HG02938 (cell line): Measurements from ENCODE around the gene DENND6B.

Experiments
- ATAC-seq: cut with Tn5 transposase; IDR thresholded peaks from one replicate; pipeline ENCODE4 v1.9.1; 2021; ENCODE audit warnings: mild to moderate bottlenecking, moderate library complexity; ENCODE audit not compliant: unreplicated experiment

The DENND6B gene

DNA sequence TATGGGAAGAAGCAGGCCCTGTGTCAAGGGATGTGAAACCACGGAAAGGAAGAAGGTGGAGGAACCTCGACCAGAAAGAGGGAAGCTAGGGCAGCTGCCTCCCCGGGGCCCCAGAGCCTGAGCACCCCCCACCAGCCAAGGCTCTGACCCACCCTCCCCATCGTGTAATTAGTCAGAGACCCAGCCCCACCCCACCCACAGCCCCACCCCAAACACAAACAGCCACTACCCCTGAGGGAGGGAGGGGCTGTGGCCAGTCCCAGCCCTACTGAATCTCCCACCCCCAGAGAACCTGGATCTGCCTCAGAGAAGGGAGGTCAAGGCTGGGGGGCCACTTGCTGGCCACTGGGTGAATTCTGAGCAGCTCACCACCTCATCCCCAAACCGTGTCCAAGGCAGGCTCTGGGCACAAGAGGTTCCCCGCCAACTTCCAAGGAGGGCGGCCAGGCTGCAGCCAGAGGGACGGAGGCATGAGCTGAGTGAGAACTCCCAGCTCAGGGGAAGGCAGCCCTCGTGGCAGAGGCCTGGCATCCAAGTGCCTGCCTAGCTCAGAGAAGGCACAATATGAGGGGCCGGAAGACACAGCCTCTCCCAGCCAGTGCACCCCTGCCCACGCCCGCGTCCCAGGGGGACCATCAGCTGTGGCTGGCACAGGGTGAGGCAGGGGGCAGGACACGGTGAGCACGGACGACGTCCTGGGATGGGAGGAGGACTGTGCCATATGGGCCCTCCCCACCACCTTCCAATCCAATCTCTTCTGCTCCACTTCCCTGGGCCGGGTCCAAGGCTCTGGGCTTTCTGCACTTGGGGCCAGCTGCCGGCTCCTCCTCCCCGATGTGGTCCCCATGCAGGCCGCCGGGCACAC, 22.1 kb downstream of the DENND6B start:
- ATAC-seq = no peak

DNA sequence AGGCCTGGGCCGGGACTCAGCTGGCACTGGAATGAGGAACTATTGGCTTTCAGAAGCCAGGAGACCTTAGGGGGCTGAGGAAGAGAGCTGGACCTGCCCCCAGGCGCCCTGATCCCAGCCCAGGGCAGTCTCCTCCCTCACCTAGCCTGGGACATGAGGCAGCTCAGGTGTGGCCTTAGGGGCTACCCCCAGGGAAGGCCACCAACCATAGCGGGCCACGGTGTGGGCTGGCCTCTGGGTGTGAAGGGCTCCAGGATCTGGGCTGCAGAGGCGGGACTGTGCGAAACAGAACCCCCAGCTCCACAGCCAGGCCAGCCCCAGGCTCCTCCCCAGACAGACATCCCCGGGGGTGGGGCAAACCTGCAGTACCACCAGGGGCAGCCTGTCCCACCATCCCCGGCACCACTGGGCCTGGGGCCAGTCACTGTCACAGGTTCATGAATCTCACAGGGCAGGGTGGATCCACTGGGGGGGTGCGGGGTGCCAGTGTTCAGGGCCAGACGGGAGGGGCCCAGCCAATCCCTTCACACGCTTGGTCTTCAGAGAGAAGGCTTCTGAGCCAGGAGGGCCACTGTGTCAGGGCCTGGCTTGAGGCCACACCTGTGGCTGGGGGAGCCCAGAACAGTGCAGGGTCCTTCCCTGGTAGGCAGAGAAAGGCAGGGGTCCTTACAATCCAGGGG, 22.8 kb downstream of the DENND6B start:
- ATAC-seq = no peak

- ATAC-seq = no peak
Measured at GRCh38 chr22:50303515-50303847, 23.3 kb downstream of the DENND6B start.

DNA sequence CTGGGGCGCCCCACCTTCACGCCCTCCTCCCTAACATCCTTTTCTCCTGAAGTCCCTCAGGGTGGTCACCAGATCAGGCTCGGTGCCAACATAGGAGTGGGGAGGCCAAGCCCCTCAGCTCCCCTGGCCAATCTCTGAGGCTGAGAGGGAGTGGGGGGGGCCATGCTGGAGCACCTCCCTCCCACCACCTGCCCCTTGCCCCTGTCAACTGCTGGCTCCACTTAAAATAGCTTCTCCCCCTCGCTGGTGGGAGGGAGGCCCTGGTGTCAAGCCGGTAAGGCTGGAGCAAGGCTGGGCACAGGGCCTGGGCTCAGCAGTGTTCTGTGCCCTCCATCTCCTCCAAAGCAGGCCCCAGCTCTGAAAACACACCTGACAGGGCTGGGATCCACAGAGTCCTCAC, 24.2 kb downstream of the DENND6B start:
- no peak for ATAC-seq

GRCh38 chr22:50302041-50302541, 24.7 kb downstream of the DENND6B start:
- ATAC-seq = no peak

- no peak for ATAC-seq
Measured at GRCh38 chr22:50301581-50301991, 25.2 kb downstream of the DENND6B start.

- ATAC-seq = no peak
Measured at GRCh38 chr22:50300620-50301257, 26.1 kb downstream of the DENND6B start.

DNA sequence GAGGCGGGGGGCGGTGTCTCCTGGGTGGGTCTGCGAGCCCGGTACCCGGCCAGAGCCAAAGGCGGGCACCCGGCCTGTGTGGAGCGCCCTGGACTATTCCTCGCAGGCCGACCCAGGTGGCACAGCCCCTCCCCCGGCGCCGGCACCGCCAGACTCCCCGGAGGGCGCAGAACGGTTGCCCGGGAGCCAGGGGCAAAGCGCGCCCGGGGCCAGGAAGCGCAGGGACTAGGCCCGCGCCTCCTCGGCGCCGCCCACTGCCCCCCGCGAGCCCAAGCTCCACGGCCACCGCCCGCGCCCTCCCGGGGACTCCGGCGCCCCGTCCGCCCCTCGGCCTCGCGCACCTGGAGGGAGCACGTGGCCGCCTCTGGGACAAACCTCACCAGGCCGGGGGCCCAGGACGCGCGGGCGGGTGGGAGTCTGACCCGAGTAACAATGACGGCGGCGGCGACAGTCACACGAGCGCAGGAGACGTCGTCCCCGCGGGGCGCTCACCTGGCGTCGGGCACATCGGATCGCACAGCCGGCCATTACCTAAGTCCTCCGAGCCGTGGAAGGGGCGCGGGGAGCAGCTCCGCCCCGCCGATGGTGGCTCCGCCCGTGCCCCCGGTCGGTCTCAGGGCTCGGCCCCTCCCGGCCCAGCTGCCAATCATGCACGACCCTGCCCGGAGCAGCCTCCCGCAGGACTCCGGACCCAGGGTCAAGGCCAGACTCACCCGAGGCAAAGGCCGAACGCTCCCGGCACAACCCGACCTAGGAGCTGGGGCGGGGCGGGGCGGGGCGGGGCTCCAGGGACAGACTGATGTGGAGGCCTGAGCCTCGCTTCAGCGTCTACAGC, 26.8 kb downstream of the DENND6B start:
- no peak for ATAC-seq

DNA sequence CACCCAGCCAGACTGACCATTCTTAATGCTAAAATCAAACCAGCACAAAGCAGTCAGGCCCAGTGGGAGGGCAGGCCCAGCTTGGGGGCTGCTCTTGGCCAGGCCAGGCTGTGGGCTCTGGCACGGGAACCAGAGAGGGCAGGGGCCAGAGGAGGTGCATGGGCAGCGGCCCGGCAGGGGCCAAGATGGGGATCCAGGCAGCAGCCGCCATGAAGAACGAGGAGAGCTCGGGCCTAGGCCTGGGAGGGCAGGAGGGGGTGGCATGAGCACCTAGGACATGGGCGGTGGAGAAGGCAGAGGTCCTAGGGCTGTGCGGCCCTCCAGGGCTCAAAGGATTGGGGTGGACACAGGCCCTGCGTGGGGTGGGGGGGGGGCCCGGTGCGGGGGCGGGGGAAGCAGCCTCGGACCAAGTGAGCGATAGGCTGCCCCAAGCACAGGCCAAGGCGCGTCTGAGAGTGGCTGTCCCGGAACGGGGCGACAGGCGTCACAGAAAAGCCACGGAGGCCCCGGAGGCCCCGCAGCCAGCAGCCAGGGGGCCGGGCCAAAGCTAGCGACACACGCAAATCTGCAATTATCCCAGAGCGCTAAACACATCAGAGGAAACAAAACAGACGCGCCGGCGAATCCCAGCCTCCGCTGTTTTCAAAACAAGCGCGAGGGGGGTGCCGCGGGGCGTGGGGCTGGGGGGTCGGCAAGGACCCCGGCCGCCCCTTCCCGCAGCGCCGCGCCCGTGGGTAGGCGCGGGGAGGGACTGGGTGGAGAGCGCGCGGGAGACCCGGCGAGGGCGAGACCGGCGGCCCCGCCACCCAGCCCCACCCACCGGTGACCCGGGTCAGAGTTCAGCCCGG, 27.7 kb downstream of the DENND6B start:
- ATAC-seq = no peak

- no peak for ATAC-seq
Measured at GRCh38 chr22:50298266-50298637, 28.6 kb downstream of the DENND6B start.

GRCh38 chr22:50297510-50298265, 29.1 kb downstream of the DENND6B start:
- ATAC-seq = no peak

- ATAC-seq = no peak
Measured at GRCh38 chr22:50296658-50297490, 29.9 kb downstream of the DENND6B start.

DNA sequence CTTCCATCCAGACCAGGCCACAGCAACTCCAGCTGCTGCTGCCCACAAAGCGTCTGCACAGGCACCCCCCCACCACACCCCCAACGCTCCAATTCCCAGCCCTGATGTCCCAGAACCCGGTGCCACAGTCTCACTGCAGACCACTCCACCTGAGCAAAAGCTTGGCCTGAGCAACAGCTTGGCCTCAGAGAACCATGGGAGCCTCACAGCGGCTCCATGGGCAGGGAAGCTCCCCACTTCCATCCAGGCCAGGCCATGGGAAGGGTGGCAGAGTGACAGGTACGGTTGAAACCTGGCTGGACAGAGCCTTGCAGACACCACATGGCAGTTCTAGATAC, 32.5 kb downstream of the DENND6B start:
- ATAC-seq = no peak

DNA sequence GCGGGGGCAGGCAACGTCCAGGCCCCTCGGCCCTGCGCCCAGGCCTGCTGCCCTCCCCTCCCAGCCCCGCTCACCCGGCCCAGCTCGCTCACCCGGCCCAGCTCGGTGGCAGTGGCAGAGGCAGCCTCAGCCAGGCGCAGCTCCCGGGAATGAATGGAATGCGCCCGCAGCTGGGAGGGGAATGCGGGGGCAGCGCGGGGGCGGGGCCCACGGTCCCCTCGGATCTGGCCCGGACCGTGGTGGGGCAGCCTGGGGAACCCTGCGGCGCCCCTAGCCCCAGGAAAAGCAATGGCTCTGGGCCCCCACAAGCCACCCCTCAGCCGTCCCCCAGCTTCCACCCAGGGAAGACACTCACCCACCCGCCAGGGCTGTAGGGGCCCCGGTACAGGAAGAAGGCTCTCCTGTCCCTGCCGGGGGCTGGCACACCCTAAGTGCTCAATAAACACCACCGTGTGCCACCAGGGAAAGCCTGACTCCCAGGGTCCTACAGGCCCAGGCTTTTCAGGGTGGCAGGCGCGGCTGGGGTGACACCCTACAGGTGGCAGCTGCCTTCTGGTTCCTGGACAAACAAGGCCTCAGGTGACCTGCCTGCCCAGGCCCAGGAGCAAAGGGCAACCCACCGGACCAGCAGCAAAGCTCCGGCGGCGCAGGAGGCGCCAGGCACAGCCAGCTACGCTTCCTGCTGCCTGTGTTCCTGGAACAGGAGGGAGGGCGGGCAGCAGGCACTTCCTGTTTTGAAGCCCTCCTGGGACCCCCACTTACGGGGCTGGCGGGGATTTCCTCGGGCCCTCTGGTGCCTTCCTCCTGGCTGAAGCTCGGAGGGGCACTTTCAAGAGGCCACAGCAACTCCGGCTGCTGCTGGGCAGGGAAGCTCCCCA, 33.1 kb downstream of the DENND6B start:
- no peak for ATAC-seq

GRCh38 chr22:50292643-50293440, 34.0 kb downstream of the DENND6B start:
- ATAC-seq = no peak

DNA sequence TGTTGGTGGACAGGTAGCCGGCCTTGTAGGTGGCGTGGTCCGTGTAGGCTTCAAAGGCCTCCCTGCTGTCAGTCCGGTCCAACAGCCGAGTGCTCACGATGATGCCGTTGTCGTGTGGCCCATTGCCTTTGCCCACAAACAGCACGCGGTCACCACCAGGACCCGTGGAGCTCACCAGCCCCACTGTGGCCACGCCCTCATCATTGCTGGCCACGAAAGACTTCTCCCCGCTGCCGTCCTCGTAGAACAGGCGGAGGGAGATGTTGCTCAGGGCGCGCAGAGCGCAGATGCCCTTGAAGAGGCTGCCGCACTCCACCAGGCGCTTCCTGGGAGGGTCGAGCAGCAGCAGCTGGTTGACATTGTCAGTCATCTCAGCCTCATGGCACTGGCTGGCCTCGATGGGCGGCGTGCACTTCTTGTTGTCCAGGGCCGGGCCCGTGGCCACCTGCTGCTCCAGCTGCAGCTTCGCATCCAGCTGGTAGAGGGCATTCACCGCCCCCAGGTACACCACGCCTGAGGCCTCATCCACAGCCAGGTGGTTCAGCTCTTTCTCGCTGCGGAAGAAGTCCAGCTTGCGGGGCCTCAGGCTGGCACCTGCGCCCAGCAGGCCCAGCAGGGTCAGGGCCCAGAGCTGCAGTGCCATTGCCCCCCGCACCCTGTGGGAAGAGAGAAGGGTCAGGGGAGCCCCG, 36.7 kb downstream of the DENND6B start:
- ATAC-seq = no peak
